HG03575 (cell line): ENCODE results near the gene PTPRQ.
"Not testable (repeated sequence)": the region's sequence is repeated elsewhere in the genome, so short reads cannot be mapped to it uniquely, and the experiment has no call there.

Source experiments
- ATAC-seq: cut with Tn5 transposase; IDR thresholded peaks from one replicate; pipeline ENCODE4 v1.9.1; 2021; ENCODE audit not compliant: unreplicated experiment, insufficient number of reproducible peaks, low FRiP score; ENCODE audit errors: extremely low read depth

Gene PTPRQ

GRCh38 chr12:80443974-80444666 is at the start of gene PTPRQ:
Gene PTPRQ (plus strand): TSS chr12:80444235. CDS start chr12:80444346, 111 bp downstream.
- ATAC-seq: no peak

DNA sequence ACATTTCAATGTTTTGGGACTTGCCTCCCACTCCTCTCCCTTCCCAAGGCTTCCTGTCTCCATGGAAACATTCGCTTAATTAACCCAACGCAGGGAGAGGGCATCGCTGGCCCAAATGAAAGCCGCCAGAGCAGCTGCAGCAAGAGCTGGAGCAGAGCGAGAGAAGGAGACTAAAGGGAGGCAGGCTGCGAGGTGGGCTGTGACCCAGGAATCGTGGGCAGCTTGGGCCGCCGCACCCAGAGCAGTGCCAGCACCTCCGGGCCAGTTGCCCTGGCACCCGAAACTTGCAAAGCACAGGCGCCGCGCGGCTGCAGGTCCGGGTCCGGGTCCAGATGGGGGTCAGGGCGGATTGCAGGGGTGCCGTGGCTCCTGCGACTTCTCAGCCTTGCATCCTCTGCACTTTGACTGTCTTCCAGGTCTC is 43.5 kb upstream of the PTPRQ start:
- ATAC-seq: no peak

DNA sequence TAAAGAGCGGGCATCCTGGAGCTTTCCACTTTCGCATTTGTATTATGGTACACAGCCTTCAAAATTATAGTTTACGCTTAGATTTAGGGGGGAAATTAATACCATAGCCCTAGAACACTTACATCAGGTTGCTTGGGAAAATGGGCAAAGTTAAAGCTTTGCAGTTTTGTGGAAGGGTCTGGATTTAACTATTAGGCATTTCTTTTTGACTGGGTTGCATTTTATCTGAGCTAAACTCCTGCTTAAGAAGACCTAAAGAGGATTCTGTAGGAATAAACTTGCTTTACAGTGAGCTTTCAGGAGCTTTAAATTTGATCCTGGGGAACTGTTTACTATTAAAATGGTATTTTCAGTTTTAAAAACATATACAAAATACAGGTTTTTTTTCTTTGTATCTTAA is 42.8 kb upstream of the PTPRQ start:
- no peak for ATAC-seq

- ATAC-seq: no peak
These were observed 39.4 kb upstream of the PTPRQ start for GRCh38 chr12:80404629-80405028.

DNA sequence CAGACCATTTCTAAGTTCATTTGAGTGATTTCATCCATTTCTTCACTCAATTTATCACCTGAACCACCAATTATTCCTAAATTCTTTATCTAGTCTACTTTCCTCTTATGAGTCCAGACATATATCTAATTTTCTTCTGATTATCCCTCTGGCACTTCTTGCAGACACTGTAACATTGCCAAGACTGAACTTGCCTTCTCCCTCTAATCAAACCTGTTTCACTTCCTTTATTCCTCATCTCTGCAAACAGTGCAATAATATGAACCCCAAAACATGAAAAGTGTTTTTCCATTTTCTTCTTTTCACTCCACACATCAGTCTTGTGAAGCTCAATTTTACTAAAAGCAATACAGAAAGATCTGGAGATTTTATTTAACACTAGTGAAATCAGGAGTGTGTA is 37.8 kb upstream of the PTPRQ start:
- ATAC-seq: no peak

DNA sequence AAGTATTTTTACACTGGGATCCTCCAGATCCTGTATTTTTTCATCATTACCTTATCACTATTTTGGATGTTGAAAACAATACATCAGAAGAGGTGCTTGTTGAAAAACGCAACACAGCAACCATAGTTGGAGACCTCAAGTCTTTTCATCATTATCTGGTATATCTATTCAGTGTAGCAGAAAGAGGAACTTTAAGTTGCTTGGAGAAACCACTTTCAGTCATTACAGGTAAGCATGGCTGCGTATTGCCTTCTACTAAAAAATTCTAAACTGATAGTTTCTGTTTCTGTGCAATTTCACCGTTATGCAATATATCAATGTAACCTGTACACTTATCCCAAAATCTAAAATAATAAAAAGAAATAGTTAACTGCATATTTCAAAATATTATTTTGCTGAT is 32.2 kb upstream of the PTPRQ start:
- no peak for ATAC-seq

DNA sequence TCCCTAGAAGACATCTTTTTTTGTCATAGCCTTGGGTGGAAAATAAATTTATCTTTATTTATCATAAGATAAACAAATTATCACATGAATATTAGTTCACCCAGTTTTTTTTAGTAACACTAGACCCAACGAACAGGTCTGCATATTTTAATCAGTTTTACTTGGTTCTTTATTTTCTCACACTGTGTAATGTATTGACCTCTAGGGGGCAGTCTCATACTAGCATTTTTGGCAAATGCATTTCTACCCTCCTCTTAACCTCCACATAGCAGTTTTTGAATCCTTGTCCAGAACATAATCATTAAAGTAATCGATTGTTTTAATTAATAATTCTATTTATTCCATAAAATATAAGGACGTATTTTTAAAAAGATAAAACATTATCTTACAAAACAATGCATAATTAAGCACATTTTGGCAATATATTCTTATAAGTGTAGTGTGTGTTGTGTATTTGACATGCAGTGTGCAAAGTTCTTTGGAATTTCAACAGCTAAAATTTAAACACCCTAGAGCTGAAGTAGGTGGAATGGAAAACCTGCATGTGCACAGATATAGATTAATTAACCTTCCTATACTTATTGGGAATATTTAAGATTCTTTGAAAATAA is 31.6 kb upstream of the PTPRQ start:
- ATAC-seq: peak; percentile 71

- no peak for ATAC-seq
These were observed 30.6 kb upstream of the PTPRQ start for GRCh38 chr12:80413462-80413861.

DNA sequence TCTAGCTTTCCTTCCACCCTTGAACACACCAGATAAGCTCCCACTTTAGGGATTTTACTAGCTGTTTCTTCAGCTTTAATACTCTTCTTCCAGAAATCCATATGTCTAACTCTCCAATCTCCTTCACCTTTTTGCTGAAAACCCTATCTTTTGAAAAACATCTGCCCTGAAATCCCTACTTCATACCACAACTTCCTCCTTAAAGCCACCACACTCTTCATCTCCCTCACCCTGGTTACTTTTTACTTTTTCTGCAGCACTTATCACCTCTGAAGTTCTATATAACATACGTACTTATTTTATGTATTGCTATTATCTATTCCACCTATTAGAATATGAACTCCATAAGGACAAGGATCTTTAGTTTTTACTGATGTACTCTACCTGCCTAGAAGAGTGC is 28.6 kb upstream of the PTPRQ start:
- no peak for ATAC-seq

- no peak for ATAC-seq
These were observed 24.4 kb upstream of the PTPRQ start for GRCh38 chr12:80419644-80420043.

DNA sequence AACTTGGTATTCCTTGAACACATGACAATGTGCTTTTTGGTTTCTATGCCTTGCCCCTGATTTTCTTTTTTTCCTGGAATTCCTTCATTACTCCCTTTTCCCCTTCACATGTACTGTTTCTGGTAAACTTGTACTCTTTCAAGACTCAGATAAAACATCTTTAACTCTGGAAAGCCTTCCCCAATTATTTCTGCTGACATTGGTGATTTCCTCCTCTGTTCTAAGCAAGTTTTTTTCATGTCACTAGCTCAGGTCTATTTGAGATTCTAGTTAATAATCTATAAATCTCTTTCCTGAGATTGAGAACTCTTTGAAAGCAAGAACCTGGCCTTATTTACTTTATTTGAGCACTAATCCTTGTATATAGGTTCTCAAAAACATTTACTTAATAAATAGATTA is 24.0 kb upstream of the PTPRQ start:
- ATAC-seq: no peak

DNA sequence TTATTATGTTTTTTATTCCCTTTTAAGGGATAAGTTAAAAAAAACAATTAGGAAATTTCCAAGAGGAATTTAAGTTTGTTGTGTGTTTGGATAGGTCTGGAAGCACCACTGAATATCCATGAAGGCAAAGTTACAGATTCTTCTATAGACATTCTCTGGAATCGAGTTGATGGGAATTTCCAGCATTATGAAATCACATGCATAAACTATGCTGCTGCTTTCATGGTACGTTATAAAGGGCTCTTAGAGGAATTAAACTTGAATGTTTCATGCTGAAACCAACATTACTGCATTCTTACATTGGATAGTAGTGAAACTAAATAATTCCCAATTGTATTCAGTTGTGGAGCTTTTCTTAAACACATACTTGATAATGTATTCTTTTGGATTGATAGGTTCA is 21.5 kb upstream of the PTPRQ start:
- no peak for ATAC-seq

- ATAC-seq: no peak
These were observed 12.0 kb upstream of the PTPRQ start for GRCh38 chr12:80432061-80432460.

DNA sequence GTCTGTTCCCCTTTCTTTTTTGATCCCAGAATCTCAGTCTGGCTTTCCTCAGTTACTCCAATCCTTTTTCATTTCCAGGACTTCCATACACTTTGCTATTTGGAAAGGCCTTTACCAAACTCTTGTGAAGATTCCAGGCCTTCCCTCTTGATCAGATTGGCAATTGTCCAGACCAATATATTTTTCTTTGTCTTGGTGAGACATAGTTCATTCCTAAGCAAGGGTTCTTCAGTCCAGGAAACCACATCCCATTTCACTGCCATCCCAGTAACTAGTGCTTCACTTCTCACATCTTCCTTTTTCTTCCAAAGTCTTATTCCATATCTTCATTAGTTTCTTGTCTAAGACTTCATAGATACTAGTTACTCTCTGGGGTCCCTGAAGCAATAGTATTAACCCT is 2.1 kb upstream of the PTPRQ start:
- ATAC-seq: no peak

DNA sequence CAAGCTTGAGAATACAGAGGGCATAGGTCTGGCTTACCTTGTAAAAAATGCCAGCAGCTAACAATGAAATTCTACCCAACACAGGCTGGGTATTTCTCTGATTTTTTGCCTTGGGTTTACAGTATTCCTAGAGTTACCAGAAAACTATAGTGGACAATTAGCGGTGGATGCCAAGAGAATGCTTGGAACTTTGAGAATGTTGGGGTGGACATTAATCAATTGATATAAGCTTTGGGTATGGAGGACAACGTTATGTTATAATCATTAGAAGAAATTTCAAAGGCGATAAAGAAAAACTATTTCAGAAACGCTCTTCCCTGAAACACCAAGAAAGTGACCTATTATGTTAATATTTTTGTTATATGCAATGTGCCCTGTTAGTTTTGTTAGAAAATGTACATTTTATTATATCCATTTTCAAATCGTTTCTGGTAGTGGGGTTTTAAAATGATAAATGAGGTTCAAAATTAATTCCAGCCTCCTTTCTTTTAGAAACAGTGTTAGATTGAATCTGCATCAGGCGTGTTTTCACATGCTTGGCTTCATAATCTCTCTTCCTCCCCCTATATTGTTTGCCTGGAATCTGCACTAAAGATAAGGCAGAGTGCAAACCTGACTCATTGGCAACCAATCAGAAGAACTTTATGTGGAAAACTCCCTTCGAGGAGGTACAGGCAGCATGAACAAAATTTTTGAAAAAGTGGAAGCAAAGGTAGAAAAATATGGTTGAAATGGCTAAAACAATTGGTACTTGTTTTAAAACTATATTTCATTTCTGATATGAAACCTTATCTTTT is 1.4 kb upstream of the PTPRQ start:
- ATAC-seq: no peak

DNA sequence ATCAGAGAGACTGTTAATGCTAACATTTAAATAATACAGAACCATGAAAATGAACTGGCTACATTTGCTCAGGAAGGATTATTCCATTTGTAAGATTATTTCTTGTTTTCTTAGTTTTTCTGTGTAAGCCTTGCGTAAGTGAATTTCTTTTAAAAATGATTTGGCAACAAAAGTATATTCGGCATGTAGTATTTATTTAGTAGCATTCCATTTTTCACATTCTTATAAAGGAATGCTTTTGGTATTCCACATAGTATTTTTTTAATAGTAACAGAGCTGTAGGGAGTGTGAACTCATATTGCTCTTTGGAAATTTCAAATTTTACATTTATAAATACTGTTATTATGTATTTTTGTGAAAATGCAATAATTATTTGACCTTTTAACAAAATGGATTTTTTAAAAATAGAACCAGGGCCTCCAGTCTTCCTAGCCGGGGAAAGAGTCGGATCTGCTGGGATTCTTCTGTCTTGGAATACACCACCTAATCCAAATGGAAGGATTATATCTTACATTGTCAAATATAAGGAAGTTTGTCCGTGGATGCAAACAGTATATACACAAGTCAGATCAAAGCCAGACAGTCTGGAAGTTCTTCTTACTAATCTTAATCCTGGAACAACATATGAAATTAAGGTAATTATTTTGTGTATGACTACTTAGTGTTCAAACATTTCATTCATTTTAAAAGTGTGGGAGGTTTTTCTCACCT is 1.2 kb downstream of the PTPRQ start:
- no peak for ATAC-seq

DNA sequence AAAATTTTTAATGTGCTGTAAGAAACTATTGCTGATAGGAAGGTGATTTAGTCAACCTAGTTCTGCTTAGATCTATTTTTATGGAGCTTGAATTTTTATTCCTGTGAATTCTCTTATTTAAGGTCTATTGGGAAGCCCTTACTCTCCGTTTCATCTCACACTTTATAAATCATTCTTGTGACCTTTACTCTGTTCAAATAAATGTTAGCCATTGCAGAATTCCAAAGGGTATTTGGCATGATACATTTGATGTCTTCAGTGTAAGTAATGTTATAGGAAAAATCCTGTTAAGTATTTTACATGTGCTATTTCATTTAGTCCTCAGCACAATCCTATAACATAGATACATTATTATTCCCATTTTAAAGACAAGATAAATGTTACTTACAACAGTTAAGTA is 12.5 kb downstream of the PTPRQ start:
- ATAC-seq: no peak

- no peak for ATAC-seq
These were observed 16.9 kb downstream of the PTPRQ start for GRCh38 chr12:80460972-80461371.

GRCh38 chr12:80461851-80462250 is 17.8 kb downstream of the PTPRQ start:
- ATAC-seq: not testable (repeated sequence)

GRCh38 chr12:80469681-80470080 is 25.6 kb downstream of the PTPRQ start:
- no peak for ATAC-seq
